ENCODE measurements around the gene NR3C1. TPM values are rescaled to one million over a fixed set of nuclear protein-coding genes. Genes with fewer than 3 reads are reported as not detected.
A peak's percentile ranks its signal among the peaks of the same experiment; 100 is the strongest.

Gene NR3C1
- total RNA-seq, 1 donor from 2014 or later: 76.7 TPM

- Histone ChIP-seq H3K36me3 (ENCODE audit: control insufficient read depth in 3 of 3, insufficient read depth in 3 of 3, low read length in 3 of 3) (no peaks in the 10 kb centered on the region), H3K9ac (ENCODE audit: low read depth in 1 of 3, low read length in 3 of 3) (no peak overlapping the region), H3K9me3 (ENCODE audit: control insufficient read depth in 3 of 3, low read length in 3 of 3) (no peaks in the 10 kb centered on the region), H3K27me3 (ENCODE audit: control insufficient read depth in 3 of 3, insufficient read depth in 3 of 3, low read length in 3 of 3) (no peaks in the 10 kb centered on the region), H3K4me3 (ENCODE audit: low read length in 3 of 3) (no peak overlapping the region), H3K27ac (ENCODE audit: low read depth, low read length) (no peak overlapping the region), H3K4me1 (ENCODE audit: control insufficient read depth in 3 of 3, insufficient read depth in 3 of 3, low read length in 3 of 3) (peaks cover 16 to 42% (median 25%) of the 10 kb centered on the region in 3 donors)
Observed at GRCh38 chr5:143390258-143390657, 13.2 kb downstream of the NR3C1 start.

- H3K27ac ChIP-seq (ENCODE audit: low read depth, low read length): no peak overlapping the region
Observed at GRCh38 chr5:143386725-143387124, 16.8 kb downstream of the NR3C1 start.

GRCh38 chr5:143384865-143385657, 18.4 kb downstream of the NR3C1 start:
- no peak overlapping the region for H3K27ac ChIP-seq (ENCODE audit: low read depth, low read length)

More at GRCh38 chr5:143386725-143387124, 16.8 kb downstream of the NR3C1 start:
- Histone ChIP-seq H3K4me3 (ENCODE audit: low read length in 3 of 3) (no peak overlapping the region), H3K27me3 (ENCODE audit: control insufficient read depth in 3 of 3, insufficient read depth in 3 of 3, low read length in 3 of 3) (no peaks in the 10 kb centered on the region), H3K4me1 (ENCODE audit: control insufficient read depth in 3 of 3, insufficient read depth in 3 of 3, low read length in 3 of 3) (peaks cover 23 to 25% (median 25%) of the 10 kb centered on the region in 3 donors), H3K9ac (ENCODE audit: low read depth in 1 of 3, low read length in 3 of 3) (no peak overlapping the region), H3K9me3 (ENCODE audit: control insufficient read depth in 3 of 3, low read length in 3 of 3) (peaks cover 0 to 3% (median 0%) of the 10 kb centered on the region in 3 donors), H3K36me3 (ENCODE audit: control insufficient read depth in 3 of 3, insufficient read depth in 3 of 3, low read length in 3 of 3) (peaks cover 0 to 2% (median 0%) of the 10 kb centered on the region in 3 donors)

GRCh38 chr5:143383988-143384387, 19.5 kb downstream of the NR3C1 start:
- Histone ChIP-seq H3K9ac (ENCODE audit: low read depth in 1 of 3, low read length in 3 of 3) (no peak overlapping the region), H3K27me3 (ENCODE audit: control insufficient read depth in 3 of 3, insufficient read depth in 3 of 3, low read length in 3 of 3) (no peaks in the 10 kb centered on the region), H3K27ac (ENCODE audit: low read depth, low read length) (no peak overlapping the region), H3K4me1 (ENCODE audit: control insufficient read depth in 3 of 3, insufficient read depth in 3 of 3, low read length in 3 of 3) (peaks cover 12 to 18% (median 15%) of the 10 kb centered on the region in 3 donors), H3K9me3 (ENCODE audit: control insufficient read depth in 3 of 3, low read length in 3 of 3) (peaks cover 0 to 3% (median 0%) of the 10 kb centered on the region in 3 donors), H3K36me3 (ENCODE audit: control insufficient read depth in 3 of 3, insufficient read depth in 3 of 3, low read length in 3 of 3) (peaks cover 0 to 2% (median 0%) of the 10 kb centered on the region in 3 donors), H3K4me3 (ENCODE audit: low read length in 3 of 3) (no peak overlapping the region)

More at GRCh38 chr5:143384865-143385657, 18.4 kb downstream of the NR3C1 start:
- no peaks in the 10 kb centered on the region for H3K27me3 ChIP-seq (ENCODE audit: control insufficient read depth in 3 of 3, insufficient read depth in 3 of 3, low read length in 3 of 3)
- H3K4me3 ChIP-seq (ENCODE audit: low read length in 3 of 3): no peak overlapping the region
- peaks cover 0 to 3% (median 0%) of the 10 kb centered on the region in 3 donors for H3K9me3 ChIP-seq (ENCODE audit: control insufficient read depth in 3 of 3, low read length in 3 of 3)
- peaks cover 19 to 22% (median 21%) of the 10 kb centered on the region in 3 donors for H3K4me1 ChIP-seq (ENCODE audit: control insufficient read depth in 3 of 3, insufficient read depth in 3 of 3, low read length in 3 of 3)
- peaks cover 0 to 2% (median 0%) of the 10 kb centered on the region in 3 donors for H3K36me3 ChIP-seq (ENCODE audit: control insufficient read depth in 3 of 3, insufficient read depth in 3 of 3, low read length in 3 of 3)
- H3K9ac ChIP-seq (ENCODE audit: low read depth in 1 of 3, low read length in 3 of 3): no peak overlapping the region

GRCh38 chr5:143379606-143380005, 23.9 kb downstream of the NR3C1 start:
- no peak overlapping the region for H3K9ac ChIP-seq (ENCODE audit: low read depth in 1 of 3, low read length in 3 of 3)
- H3K36me3 ChIP-seq (ENCODE audit: control insufficient read depth in 3 of 3, insufficient read depth in 3 of 3, low read length in 3 of 3): peaks cover 0 to 2% (median 0%) of the 10 kb centered on the region in 3 donors
- peaks cover 20 to 29% (median 21%) of the 10 kb centered on the region in 3 donors for H3K4me1 ChIP-seq (ENCODE audit: control insufficient read depth in 3 of 3, insufficient read depth in 3 of 3, low read length in 3 of 3)
- H3K27me3 ChIP-seq (ENCODE audit: control insufficient read depth in 3 of 3, insufficient read depth in 3 of 3, low read length in 3 of 3): no peaks in the 10 kb centered on the region
- H3K27ac ChIP-seq (ENCODE audit: low read depth, low read length): no peak overlapping the region
- H3K4me3 ChIP-seq (ENCODE audit: low read length in 3 of 3): no peak overlapping the region
- no peaks in the 10 kb centered on the region for H3K9me3 ChIP-seq (ENCODE audit: control insufficient read depth in 3 of 3, low read length in 3 of 3)

GRCh38 chr5:143376911-143377813, 26.3 kb downstream of the NR3C1 start:
- Histone ChIP-seq H3K4me3 (ENCODE audit: low read length in 3 of 3) (no peak overlapping the region), H3K9ac (ENCODE audit: low read depth in 1 of 3, low read length in 3 of 3) (no peak overlapping the region), H3K27me3 (ENCODE audit: control insufficient read depth in 3 of 3, insufficient read depth in 3 of 3, low read length in 3 of 3) (no peaks in the 10 kb centered on the region), H3K4me1 (ENCODE audit: control insufficient read depth in 3 of 3, insufficient read depth in 3 of 3, low read length in 3 of 3) (peaks cover 22 to 24% (median 23%) of the 10 kb centered on the region in 3 donors), H3K9me3 (ENCODE audit: control insufficient read depth in 3 of 3, low read length in 3 of 3) (no peaks in the 10 kb centered on the region), H3K27ac (ENCODE audit: low read depth, low read length) (no peak overlapping the region), H3K36me3 (ENCODE audit: control insufficient read depth in 3 of 3, insufficient read depth in 3 of 3, low read length in 3 of 3) (no peaks in the 10 kb centered on the region)

- Histone ChIP-seq H3K27me3 (ENCODE audit: control insufficient read depth in 3 of 3, insufficient read depth in 3 of 3, low read length in 3 of 3) (no peaks in the 10 kb centered on the region), H3K36me3 (ENCODE audit: control insufficient read depth in 3 of 3, insufficient read depth in 3 of 3, low read length in 3 of 3) (no peaks in the 10 kb centered on the region), H3K4me3 (ENCODE audit: low read length in 3 of 3) (no peak overlapping the region), H3K4me1 (ENCODE audit: control insufficient read depth in 3 of 3, insufficient read depth in 3 of 3, low read length in 3 of 3) (peaks cover 22 to 28% (median 28%) of the 10 kb centered on the region in 3 donors), H3K9me3 (ENCODE audit: control insufficient read depth in 3 of 3, low read length in 3 of 3) (no peaks in the 10 kb centered on the region), H3K9ac (ENCODE audit: low read depth in 1 of 3, low read length in 3 of 3) (no peak overlapping the region), H3K27ac (ENCODE audit: low read depth, low read length) (no peak overlapping the region)
Observed at GRCh38 chr5:143376195-143376779, 27.2 kb downstream of the NR3C1 start.

- Histone ChIP-seq H3K4me3 (ENCODE audit: low read length in 3 of 3) (no peak overlapping the region), H3K27ac (ENCODE audit: low read depth, low read length) (peak overlapping the region; percentile 32), H3K9me3 (ENCODE audit: control insufficient read depth in 3 of 3, low read length in 3 of 3) (no peaks in the 10 kb centered on the region), H3K27me3 (ENCODE audit: control insufficient read depth in 3 of 3, insufficient read depth in 3 of 3, low read length in 3 of 3) (no peaks in the 10 kb centered on the region), H3K4me1 (ENCODE audit: control insufficient read depth in 3 of 3, insufficient read depth in 3 of 3, low read length in 3 of 3) (peaks cover 22 to 29% (median 28%) of the 10 kb centered on the region in 3 donors), H3K36me3 (ENCODE audit: control insufficient read depth in 3 of 3, insufficient read depth in 3 of 3, low read length in 3 of 3) (no peaks in the 10 kb centered on the region), H3K9ac (ENCODE audit: low read depth in 1 of 3, low read length in 3 of 3) (no peak overlapping the region)
Observed at GRCh38 chr5:143374496-143375217, 28.8 kb downstream of the NR3C1 start.

- Histone ChIP-seq H3K9ac (ENCODE audit: low read depth in 1 of 3, low read length in 3 of 3) (no peak overlapping the region), H3K27ac (ENCODE audit: low read depth, low read length) (no peak overlapping the region), H3K4me3 (ENCODE audit: low read length in 3 of 3) (no peak overlapping the region), H3K9me3 (ENCODE audit: control insufficient read depth in 3 of 3, low read length in 3 of 3) (no peaks in the 10 kb centered on the region), H3K36me3 (ENCODE audit: control insufficient read depth in 3 of 3, insufficient read depth in 3 of 3, low read length in 3 of 3) (no peaks in the 10 kb centered on the region), H3K4me1 (ENCODE audit: control insufficient read depth in 3 of 3, insufficient read depth in 3 of 3, low read length in 3 of 3) (peaks cover 22 to 28% (median 27%) of the 10 kb centered on the region in 3 donors), H3K27me3 (ENCODE audit: control insufficient read depth in 3 of 3, insufficient read depth in 3 of 3, low read length in 3 of 3) (no peaks in the 10 kb centered on the region)
Observed at GRCh38 chr5:143373076-143373475, 30.4 kb downstream of the NR3C1 start.

Measured in skeletal muscle tissue (tissue), 4 donors.